Activated naive CD4-positive, alpha-beta T cell treated with anti-CD3 and anti-CD28 coated beads for 36 hours (primary cell): Measurements from ENCODE around the gene CEP72. TPM values are rescaled to one million over a fixed set of nuclear protein-coding genes. Genes with fewer than 3 reads are reported as not detected.
"Not testable (repeated sequence)": the region's sequence is repeated elsewhere in the genome, so short reads cannot be mapped to it uniquely, and the experiment has no call there.

Experiments used
- CTCF ChIA-PET: fragments of 350-600 bp; sonication (Branson Sonifier 250); formaldehyde crosslinking; loops from one replicate; lab custom pipeline; 2021; ENCODE audit warnings: antibody characterized with exemption; lab: Charles Lee
- DNase-seq: peaks from one replicate; pipeline ENCODE4 v3.0.0-alpha.2; 2020
- H3K27ac Mint-ChIP-seq: one replicate; pipeline ENCODE4 v1.8.0; 2021; ENCODE audit warnings: mild to moderate bottlenecking, mixed read lengths
- H3K27me3 Mint-ChIP-seq: one replicate; pipeline ENCODE4 v1.8.0; 2021; ENCODE audit warnings: low read depth, mixed read lengths
- H3K36me3 Mint-ChIP-seq: one replicate; pipeline ENCODE4 v1.8.0; 2021; ENCODE audit warnings: low read depth, mixed read lengths
- H3K4me1 Mint-ChIP-seq: one replicate; pipeline ENCODE4 v1.8.0; 2021; ENCODE audit warnings: low read depth, mixed read lengths
- H3K4me3 Mint-ChIP-seq: one replicate; pipeline ENCODE4 v1.8.0; 2021; ENCODE audit warnings: mild to moderate bottlenecking, moderate library complexity, mixed read lengths
- H3K9me3 Mint-ChIP-seq: one replicate; pipeline ENCODE4 v1.8.0; 2021; ENCODE audit warnings: mixed read lengths
- intact Hi-C: fragments of 100-400 bp; cut with micrococcal nuclease; formaldehyde crosslinking; loops from one replicate; pipeline ENCODE4 v1.15.1; 2023
- total RNA-seq, 2 experiments: library from RNA; stranded (reverse); gene quantifications; one replicate each; pipeline ENCODE4 v1.2.3, GENCODE V29; 2021

The CEP72 gene
- total RNA-seq, 2 experiments from 2014 or later: 18.3 to 18.8 TPM

GRCh38 chr5:625516-625915 is 13.4 kb downstream of the CEP72 start:
- H3K27me3 Mint-ChIP-seq: no peaks in the 10 kb centered on the region
- H3K27ac Mint-ChIP-seq: no peak overlapping the region
- H3K36me3 Mint-ChIP-seq: peaks cover 25% of the 10 kb centered on the region
- no peaks in the 10 kb centered on the region for H3K9me3 Mint-ChIP-seq
- CTCF ChIA-PET: no interaction called here
- no peak for DNase-seq
- intact Hi-C loops: no loop called here
- H3K4me1 Mint-ChIP-seq: no peaks in the 10 kb centered on the region
- no peak overlapping the region for H3K4me3 Mint-ChIP-seq

- intact Hi-C loops: no loop called here
- no peaks in the 10 kb centered on the region for H3K27me3 Mint-ChIP-seq
- H3K9me3 Mint-ChIP-seq: no peaks in the 10 kb centered on the region
- H3K27ac Mint-ChIP-seq: no peak overlapping the region
- CTCF ChIA-PET: no interaction called here
- H3K36me3 Mint-ChIP-seq: peaks cover 19% of the 10 kb centered on the region
- no peak overlapping the region for H3K4me3 Mint-ChIP-seq
- no peak for DNase-seq
- H3K4me1 Mint-ChIP-seq: no peaks in the 10 kb centered on the region
Measured at GRCh38 chr5:626850-627249, 14.7 kb downstream of the CEP72 start.

- no peak overlapping the region for H3K4me3 Mint-ChIP-seq
- DNase-seq: no peak
- no peaks in the 10 kb centered on the region for H3K4me1 Mint-ChIP-seq
- H3K27me3 Mint-ChIP-seq: no peaks in the 10 kb centered on the region
- H3K9me3 Mint-ChIP-seq: no peaks in the 10 kb centered on the region
- intact Hi-C loops: no loop called here
- CTCF ChIA-PET: interaction anchor here (1.0 kb wide), 1 partner anchor 181 kb away, joined by 4 read pairs; no protein-coding TSS in a partner anchor
- no peak overlapping the region for H3K27ac Mint-ChIP-seq
- H3K36me3 Mint-ChIP-seq: peaks cover 16% of the 10 kb centered on the region
Measured at GRCh38 chr5:627840-628239, 15.7 kb downstream of the CEP72 start.

GRCh38 chr5:628351-629205 is 16.4 kb downstream of the CEP72 start:
- CTCF ChIA-PET: interaction anchor here (1.0 kb wide), 1 partner anchor 182 kb away, joined by 4 read pairs; no protein-coding TSS in a partner anchor
- peaks cover 19% of the 10 kb centered on the region for H3K36me3 Mint-ChIP-seq
- H3K27me3 Mint-ChIP-seq, H3K27ac Mint-ChIP-seq, H3K9me3 Mint-ChIP-seq, H3K4me1 Mint-ChIP-seq, intact Hi-C loops, H3K4me3 Mint-ChIP-seq, DNase-seq: not testable (repeated sequence)

- no peak for DNase-seq
- Mint-ChIP-seq H3K27me3 (no peaks in the 10 kb centered on the region), H3K36me3 (peaks cover 36% of the 10 kb centered on the region), H3K4me1 (no peaks in the 10 kb centered on the region), H3K4me3 (no peak overlapping the region), H3K9me3 (no peaks in the 10 kb centered on the region), H3K27ac (no peak overlapping the region)
- CTCF ChIA-PET: no interaction called here
- intact Hi-C loops: no loop called here
Measured at GRCh38 chr5:633501-633955, 21.4 kb downstream of the CEP72 start.

- H3K9me3 Mint-ChIP-seq: no peaks in the 10 kb centered on the region
- CTCF ChIA-PET: no interaction called here
- intact Hi-C loops: no loop called here
- H3K36me3 Mint-ChIP-seq: peaks cover 36% of the 10 kb centered on the region
- no peak overlapping the region for H3K27ac Mint-ChIP-seq
- DNase-seq: no peak
- no peaks in the 10 kb centered on the region for H3K4me1 Mint-ChIP-seq
- H3K4me3 Mint-ChIP-seq: no peak overlapping the region
- H3K27me3 Mint-ChIP-seq: no peaks in the 10 kb centered on the region
Measured at GRCh38 chr5:634191-634590, 22.1 kb downstream of the CEP72 start.

- no peak overlapping the region for H3K4me3 Mint-ChIP-seq
- no peaks in the 10 kb centered on the region for H3K27me3 Mint-ChIP-seq
- H3K27ac Mint-ChIP-seq: no peak overlapping the region
- no peaks in the 10 kb centered on the region for H3K9me3 Mint-ChIP-seq
- intact Hi-C loops: no loop called here
- CTCF ChIA-PET: interaction anchor here (0.6 to 0.8 kb wide), 2 partner anchors 22 to 541 kb away, joined by 3 read pairs; no protein-coding TSS in a partner anchor
- H3K36me3 Mint-ChIP-seq: peaks cover 36% of the 10 kb centered on the region
- DNase-seq: no peak
- no peaks in the 10 kb centered on the region for H3K4me1 Mint-ChIP-seq
Measured at GRCh38 chr5:635306-636055, 23.3 kb downstream of the CEP72 start.

GRCh38 chr5:636951-637350 is 24.8 kb downstream of the CEP72 start:
- Mint-ChIP-seq H3K27ac (no peak overlapping the region), H3K27me3 (no peaks in the 10 kb centered on the region), H3K36me3 (peaks cover 39% of the 10 kb centered on the region), H3K9me3 (no peaks in the 10 kb centered on the region), H3K4me1 (no peaks in the 10 kb centered on the region), H3K4me3 (no peak overlapping the region)
- CTCF ChIA-PET: no interaction called here
- DNase-seq: no peak
- intact Hi-C loops: no loop called here

- H3K27ac Mint-ChIP-seq: no peak overlapping the region
- intact Hi-C loops: no loop called here
- H3K27me3 Mint-ChIP-seq: no peaks in the 10 kb centered on the region
- no peak overlapping the region for H3K4me3 Mint-ChIP-seq
- H3K4me1 Mint-ChIP-seq: no peaks in the 10 kb centered on the region
- H3K36me3 Mint-ChIP-seq: peaks cover 39% of the 10 kb centered on the region
- CTCF ChIA-PET: no interaction called here
- no peak for DNase-seq
- no peaks in the 10 kb centered on the region for H3K9me3 Mint-ChIP-seq
Measured at GRCh38 chr5:637581-638450, 25.7 kb downstream of the CEP72 start.

GRCh38 chr5:638501-639252 is 26.5 kb downstream of the CEP72 start:
- Mint-ChIP-seq H3K27me3 (no peaks in the 10 kb centered on the region), H3K4me1 (no peaks in the 10 kb centered on the region), H3K36me3 (peaks cover 36% of the 10 kb centered on the region), H3K9me3 (no peaks in the 10 kb centered on the region), H3K27ac (no peak overlapping the region), H3K4me3 (no peak overlapping the region)
- DNase-seq: no peak
- CTCF ChIA-PET: no interaction called here
- intact Hi-C loops: no loop called here

GRCh38 chr5:639253-639530 is 27.1 kb downstream of the CEP72 start:
- no peak for DNase-seq
- CTCF ChIA-PET: no interaction called here
- intact Hi-C loops: no loop called here
- peaks cover 31% of the 10 kb centered on the region for H3K36me3 Mint-ChIP-seq
- no peaks in the 10 kb centered on the region for H3K27me3 Mint-ChIP-seq
- no peaks in the 10 kb centered on the region for H3K4me1 Mint-ChIP-seq
- no peak overlapping the region for H3K4me3 Mint-ChIP-seq
- H3K27ac Mint-ChIP-seq: no peak overlapping the region
- H3K9me3 Mint-ChIP-seq: no peaks in the 10 kb centered on the region
